GM12873 (cell line): ENCODE data around the gene SLC34A2.

Experiments
- TF ChIP-seq, protein P1 (sequence below): IDR thresholded peaks from 2 replicates; pipeline ENCODE4 v1.5.1; 2012; ENCODE audit warnings: low read depth, mild to moderate bottlenecking, moderate library complexity, low read length, control low read depth; ENCODE audit not compliant: insufficient read depth; ENCODE audit errors: missing control alignments

SLC34A2 gene

DNA sequence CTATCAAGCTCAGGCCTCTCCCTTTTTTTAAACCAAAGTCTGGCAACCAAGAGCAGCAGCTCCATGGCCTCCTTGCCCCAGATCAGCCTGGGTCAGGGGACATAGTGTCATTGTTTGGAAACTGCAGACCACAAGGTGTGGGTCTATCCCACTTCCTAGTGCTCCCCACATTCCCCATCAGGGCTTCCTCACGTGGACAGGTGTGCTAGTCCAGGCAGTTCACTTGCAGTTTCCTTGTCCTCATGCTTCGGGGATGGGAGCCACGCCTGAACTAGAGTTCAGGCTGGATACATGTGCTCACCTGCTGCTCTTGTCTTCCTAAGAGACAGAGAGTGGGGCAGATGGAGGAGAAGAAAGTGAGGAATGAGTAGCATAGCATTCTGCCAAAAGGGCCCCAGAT lies 21.5 kb downstream of the SLC34A2 start:
- TF ChIP-seq, protein P1, sequence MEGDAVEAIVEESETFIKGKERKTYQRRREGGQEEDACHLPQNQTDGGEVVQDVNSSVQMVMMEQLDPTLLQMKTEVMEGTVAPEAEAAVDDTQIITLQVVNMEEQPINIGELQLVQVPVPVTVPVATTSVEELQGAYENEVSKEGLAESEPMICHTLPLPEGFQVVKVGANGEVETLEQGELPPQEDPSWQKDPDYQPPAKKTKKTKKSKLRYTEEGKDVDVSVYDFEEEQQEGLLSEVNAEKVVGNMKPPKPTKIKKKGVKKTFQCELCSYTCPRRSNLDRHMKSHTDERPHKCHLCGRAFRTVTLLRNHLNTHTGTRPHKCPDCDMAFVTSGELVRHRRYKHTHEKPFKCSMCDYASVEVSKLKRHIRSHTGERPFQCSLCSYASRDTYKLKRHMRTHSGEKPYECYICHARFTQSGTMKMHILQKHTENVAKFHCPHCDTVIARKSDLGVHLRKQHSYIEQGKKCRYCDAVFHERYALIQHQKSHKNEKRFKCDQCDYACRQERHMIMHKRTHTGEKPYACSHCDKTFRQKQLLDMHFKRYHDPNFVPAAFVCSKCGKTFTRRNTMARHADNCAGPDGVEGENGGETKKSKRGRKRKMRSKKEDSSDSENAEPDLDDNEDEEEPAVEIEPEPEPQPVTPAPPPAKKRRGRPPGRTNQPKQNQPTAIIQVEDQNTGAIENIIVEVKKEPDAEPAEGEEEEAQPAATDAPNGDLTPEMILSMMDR: no peak

DNA sequence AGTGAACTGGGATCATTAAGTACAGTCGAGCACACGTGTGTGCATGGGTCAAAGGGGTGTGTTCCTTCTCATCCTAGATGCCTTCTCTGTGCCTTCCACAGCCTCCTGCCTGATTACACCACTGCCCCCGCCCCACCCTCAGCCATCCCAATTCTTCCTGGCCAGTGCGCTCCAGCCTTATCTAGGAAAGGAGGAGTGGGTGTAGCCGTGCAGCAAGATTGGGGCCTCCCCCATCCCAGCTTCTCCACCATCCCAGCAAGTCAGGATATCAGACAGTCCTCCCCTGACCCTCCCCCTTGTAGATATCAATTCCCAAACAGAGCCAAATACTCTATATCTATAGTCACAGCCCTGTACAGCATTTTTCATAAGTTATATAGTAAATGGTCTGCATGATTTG lies 22.3 kb downstream of the SLC34A2 start:
- TF ChIP-seq, protein P1: no peak

DNA sequence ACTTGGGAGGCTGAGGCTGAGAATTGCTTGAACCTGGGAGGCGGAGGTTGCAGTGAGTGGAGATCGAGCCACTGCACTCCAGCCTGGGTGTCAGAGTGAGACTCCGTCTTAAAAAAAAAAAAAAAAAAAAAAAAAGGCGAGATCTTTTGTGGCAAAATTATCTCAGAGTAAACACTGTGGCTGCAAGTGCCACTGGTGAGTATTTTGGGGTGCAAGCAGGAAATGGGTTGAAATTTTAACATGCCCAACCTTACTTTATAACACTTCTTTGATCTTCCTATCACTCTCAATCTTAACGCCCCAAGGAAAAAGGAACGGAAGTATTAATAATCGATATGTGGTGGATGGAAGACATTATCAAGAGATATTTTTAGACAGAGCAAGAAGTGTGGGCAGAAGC lies 32.1 kb downstream of the SLC34A2 start:
- TF ChIP-seq, protein P1: no peak

DNA sequence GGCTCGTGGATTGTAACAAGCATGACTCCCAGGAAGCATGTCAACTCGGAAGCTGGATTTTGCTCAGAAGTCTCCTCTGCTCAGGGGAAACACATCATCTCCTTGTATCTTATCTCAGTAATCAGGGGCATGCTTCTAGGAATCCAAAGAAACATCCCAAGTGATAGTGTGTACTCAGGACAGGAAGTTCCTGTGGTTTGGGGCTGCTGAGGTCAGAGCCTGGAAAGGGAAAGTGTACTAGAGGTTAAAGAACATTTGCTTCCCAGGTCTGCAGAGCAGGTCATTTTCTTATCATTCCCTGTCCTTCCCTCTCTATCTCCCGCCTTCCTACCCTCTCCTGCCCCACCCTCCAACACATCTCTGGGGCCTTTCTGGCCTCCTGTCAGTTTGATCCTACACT lies 38.8 kb downstream of the SLC34A2 start:
- TF ChIP-seq, protein P1: no peak

DNA sequence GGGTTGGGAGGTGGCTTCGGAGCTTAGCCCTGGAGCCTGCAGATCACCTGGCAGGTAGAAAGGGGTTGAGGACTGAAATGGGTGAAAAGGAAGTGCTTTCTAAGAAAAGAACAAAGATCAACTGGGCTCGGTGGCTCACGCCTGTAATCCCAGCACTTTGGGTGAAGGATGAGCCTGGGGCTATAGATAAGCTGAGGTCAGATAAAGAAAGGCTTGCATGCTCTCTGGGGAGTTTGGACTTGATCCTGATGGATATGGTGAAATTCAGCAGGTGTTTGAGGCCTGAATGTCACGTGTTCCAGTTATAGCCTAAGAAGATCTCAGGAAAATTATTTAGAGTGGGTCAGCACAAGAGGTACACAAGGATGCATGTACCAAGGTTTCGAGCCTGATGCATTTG lies 40.8 kb downstream of the SLC34A2 start:
- TF ChIP-seq, protein P1: no peak

DNA sequence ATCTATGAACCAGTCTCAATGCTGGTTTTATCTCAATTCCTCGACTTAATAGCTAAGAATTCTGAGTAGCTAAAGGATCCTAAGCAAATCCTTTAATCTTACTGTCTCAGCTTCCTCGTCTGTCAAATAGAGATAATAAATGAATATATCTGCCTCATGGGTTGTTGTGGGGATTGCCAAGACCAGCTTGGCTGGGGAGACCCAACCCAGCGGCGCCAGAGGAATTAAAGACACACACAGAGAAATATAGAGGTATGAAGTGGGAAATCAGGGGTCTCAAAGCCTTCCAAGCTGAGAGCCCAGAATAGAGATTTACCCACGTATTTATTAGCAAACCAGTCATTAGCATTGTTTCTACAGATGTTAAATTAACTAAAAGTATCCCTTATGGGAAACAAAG lies 41.9 kb downstream of the SLC34A2 start:
- TF ChIP-seq, protein P1: no peak

DNA sequence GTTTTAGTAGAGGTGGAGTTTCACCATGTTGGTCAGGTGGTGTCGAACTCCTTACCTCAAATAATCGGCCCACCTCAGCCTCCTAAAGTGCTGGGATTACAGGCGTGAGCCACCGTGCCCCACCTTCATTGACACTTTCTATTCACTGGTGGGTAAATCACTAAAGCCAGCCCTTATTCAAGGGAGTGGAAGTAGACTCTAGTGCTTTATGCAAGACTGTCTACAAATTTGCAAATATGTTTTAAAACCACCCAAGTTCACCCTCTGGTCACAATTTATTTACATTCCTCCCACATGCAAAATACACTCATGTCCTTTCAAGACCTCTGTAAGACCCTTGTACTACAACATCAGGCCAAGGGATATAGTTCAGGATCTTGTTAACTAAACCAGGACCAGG lies 45.0 kb downstream of the SLC34A2 start:
- TF ChIP-seq, protein P1: no peak

DNA sequence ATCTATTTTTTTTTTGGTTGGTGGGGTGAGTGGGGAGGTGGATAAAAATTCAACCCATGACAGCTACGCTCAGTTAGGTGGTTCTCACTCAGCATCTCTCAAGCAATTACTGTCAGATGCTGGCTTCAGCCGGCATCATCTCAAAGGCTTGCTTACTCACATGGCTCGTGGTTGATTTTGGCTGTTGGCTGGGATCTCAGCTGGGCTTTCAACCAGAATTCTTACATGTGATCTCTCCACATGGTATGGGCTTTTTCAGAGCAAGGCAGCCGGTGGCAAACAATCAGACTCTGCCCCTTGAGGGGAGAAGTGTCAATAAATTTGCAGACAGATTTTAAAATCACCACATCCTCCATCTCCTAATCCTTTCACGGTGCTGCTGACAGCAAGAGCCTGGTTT lies 47.2 kb downstream of the SLC34A2 start:
- TF ChIP-seq, protein P1: no peak
